NCI-H2029 treated with DMSO at 0.1 percent for 48 hours (cell line): ENCODE measurements around the gene KMT2A.
A peak's percentile ranks its signal among the peaks of the same experiment; 100 is the strongest.
"Not testable (repeated sequence)": the region's sequence is repeated elsewhere in the genome, so short reads cannot be mapped to it uniquely, and the experiment has no call there.

Source experiments
- DNase-seq: peaks from one replicate; lab custom pipeline; 2025; lab: John Stamatoyannopoulos, UW

Gene KMT2A

GRCh38 chr11:118435893-118436624 is at the start of gene KMT2A:
Gene KMT2A (plus strand): TSS chr11:118436492. CDS start chr11:118436513, 21 bp downstream.
- peak; percentile 90 for DNase-seq

- DNase-seq: no peak
Measured at GRCh38 chr11:118396097-118396501, 40.2 kb upstream of the KMT2A start.

GRCh38 chr11:118397448-118397847 is 38.8 kb upstream of the KMT2A start:
- no peak for DNase-seq

GRCh38 chr11:118398791-118399559 is 37.3 kb upstream of the KMT2A start:
- DNase-seq: no peak

DNA sequence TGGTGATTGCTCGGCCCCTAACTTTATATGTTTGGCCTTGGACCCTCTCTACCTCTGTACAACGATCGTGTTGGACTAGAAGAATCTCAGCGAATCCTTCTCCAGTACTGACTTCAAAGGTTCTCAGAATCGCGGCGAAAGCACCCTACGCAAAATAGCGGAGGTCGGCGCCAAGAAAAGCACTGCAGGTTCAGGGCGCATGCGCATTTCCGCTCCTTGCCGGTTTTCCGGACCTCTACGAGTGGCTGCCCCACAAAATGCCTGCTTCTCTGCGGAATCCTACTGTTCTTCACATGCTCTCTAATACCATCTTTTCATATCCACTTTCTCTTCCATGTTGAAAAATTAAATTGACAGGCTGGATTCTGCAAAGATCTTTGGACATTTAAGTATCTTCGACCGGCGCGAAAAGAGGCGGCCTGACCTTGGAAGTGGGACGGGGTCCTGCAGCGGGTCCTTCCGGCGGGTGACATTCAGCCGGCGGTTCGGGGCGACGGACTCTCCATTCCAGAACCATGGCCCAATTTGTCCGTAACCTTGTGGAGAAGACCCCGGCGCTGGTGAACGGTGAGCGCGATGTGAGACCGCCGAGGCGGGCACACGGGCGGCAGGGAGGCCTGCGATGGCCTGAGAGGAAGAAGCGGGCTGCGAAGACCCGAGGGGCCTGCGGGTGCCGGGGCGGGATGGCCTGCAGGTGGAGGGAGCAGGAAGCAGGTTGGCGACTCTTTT is 35.0 kb upstream of the KMT2A start, which contains the start of gene ATP5MG:
Gene ATP5MG (plus strand): TSS at position 456 of the 729 bp plus-strand sequence. CDS start 60 bp downstream, at position 516.
- DNase-seq: peak; percentile 94

DNA sequence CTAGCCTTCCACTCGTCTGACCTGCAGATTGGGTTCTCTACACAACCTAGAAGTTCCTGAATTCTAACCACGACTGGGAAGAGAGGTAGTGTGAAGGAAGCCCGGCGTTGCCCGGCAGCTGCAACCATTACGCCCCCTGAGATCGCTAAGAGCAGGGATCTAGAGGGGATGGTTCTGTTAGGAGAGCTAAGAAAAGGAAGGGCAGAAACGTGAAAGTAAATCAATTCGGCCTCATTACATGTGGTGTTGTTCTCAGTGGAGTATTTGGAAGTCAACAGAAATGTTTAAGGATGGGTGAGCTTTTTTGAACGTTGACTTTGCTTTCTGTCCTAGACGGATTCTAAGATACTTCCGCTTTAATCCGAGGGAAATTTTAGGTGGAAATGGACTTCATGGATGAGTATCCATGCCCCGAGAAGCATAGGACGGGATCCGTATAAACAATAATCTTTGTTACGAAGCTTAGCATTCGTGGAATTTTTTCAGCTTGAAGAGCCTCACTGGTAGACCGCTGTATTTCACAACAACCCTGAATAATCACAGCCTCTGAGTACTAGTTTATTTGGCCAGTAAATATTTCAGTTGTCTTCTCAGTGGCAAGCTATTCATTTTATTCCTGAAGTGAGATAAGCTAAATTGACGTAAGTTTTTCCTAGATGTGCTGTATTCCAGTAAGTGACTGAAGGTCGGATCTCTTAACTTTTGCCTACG is 34.3 kb upstream of the KMT2A start:
- DNase-seq: no peak

- DNase-seq: not testable (repeated sequence)
Measured at GRCh38 chr11:118402594-118402993, 33.7 kb upstream of the KMT2A start.

DNA sequence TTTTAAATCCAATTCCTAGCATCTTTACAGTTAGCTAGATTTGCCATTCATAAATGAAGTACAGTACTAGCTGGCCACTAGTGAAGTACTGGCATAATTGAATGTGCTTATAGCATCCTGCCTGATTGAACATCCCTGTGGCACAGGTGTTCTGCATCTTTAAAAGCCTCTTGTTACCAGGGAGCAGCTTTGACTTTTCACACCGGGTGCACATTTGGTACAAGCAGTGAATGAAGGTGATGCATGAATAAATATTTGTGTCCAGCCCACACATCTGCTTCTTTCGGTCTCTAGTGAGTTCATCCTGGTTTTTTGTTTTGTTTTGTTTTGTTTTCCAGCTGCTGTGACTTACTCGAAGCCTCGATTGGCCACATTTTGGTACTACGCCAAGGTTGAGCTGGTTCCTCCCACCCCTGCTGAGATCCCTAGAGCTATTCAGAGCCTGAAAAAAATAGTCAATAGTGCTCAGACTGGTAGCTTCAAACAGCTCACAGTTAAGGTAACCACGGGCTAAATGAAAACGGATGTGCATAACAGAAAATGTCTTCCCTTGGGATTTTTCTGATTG is 29.6 kb upstream of the KMT2A start:
- DNase-seq: peak; percentile 91

DNA sequence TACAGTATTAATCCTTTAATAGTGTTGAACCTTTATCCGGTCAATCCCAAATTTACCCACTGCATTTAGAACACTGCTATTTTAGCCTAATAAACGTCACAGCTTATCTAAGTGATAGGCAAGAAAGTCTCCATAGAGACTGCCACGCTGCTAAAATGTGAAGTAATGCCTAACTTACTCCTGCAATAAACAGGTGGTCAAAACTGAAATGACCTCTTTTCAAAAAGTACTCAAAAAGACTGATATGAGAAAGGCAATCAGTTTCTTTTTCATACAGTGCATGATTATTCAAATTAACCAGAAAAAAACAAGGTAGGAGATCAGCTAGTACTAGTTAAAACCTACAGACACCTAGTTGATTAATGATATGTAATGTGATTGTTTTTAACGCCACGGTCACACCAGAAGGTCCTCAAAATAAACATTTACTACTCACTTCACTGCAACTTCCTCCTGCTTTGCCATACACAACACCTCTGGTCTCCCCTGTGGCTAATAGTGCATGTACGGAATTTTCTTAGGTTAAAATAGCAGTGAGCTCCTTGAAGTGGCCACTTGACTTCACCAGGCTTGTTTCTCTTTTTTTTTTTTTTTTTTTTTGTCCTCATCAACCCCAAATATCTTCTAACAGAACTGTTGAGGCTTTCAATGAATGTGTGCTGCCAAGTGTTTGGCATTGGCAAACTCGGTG is 26.1 kb upstream of the KMT2A start:
- DNase-seq: no peak

DNA sequence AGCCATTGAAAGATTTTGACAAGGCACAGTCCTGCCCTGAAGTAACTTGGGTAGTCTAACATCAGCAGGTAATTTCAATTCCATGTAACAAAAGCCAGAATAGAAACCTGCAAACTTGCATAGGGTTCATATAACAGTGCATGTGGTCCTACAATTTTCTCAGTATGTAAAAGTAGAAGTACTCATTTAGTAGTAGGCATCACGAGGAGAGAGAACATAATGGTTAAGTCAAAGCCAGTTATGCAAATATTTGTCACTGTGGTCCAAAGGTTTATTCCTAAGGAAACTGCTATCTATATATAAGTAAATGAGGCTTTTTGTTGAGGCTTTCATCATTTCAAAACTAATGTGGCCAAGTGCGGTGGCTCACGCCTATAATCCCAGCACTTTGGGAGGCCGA is 24.8 kb upstream of the KMT2A start:
- DNase-seq: no peak

DNA sequence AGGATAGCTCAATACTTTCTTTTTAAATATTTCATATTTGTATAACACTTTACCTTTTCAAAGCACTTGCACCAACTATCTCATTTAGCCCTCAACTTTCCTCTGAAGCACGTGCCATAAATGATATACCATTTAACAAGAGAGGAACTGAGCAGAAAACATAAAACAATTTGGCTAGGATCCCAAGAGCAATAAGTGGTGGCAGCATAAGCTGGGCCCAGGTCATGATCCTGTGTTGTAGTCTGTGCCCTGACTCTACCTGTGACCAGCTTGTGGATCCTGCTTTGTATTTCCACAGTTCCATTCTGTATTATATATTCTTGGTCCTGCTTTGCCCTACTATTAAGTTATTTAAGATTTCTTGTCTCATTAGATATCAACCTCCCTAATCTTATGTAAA is 23.4 kb upstream of the KMT2A start:
- DNase-seq: no peak

DNA sequence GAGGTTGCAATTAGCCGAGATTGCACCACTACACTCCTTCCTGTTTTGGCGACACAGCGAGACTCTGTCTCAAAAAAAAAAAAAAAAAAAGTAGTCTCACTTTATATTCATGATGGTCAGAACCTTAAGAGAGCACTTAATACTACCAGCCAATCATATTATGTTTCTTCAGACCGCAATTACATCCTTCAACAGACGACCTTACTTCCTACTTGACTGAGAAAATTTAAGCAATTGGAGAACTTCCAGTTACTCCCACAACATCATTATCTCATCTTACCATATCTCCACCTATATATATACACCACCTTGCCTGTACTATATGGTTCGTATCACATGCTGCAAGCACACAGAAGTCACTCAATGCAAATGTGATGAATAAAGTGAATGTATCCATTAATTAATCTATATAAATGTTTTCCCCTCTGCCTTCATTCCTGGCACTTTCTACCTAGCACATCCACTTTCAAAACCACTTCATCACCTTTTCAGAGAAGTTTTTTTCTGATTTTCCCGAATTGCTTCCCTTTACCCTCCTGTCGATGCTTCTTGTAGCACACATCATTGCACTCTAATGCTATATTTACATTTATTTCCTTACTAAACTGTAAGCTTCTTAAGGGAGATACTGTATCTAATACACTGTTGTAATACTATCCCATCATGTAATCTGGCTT is 21.1 kb upstream of the KMT2A start:
- DNase-seq: no peak

- no peak for DNase-seq
Measured at GRCh38 chr11:118415739-118416068, 20.6 kb upstream of the KMT2A start.

GRCh38 chr11:118416900-118417299 is 19.4 kb upstream of the KMT2A start:
- not testable (repeated sequence) for DNase-seq

GRCh38 chr11:118417801-118418200 is 18.5 kb upstream of the KMT2A start:
- no peak for DNase-seq

- DNase-seq: no peak
Measured at GRCh38 chr11:118418766-118419165, 17.5 kb upstream of the KMT2A start.

- DNase-seq: no peak
Measured at GRCh38 chr11:118427707-118428106, 8.6 kb upstream of the KMT2A start.

DNA sequence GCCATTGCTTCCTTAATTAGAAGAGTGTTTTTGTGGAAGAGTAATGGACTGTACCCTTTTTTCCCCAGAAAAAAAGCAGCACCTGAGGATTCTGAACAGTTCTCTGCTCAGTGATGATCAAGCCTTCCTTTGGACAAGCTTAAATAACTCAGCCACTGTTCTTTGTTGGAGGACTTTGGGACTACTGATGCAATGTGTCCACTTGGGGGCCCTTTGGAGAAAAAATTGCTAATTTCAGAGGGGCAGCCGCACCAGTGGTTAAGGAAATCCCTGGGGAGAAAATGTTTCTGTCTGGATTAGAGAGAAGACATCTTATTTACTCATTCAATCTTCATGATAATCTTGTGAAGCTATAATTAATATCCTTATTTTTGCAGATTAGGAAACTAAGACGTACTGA is 5.3 kb upstream of the KMT2A start:
- DNase-seq: no peak

DNA sequence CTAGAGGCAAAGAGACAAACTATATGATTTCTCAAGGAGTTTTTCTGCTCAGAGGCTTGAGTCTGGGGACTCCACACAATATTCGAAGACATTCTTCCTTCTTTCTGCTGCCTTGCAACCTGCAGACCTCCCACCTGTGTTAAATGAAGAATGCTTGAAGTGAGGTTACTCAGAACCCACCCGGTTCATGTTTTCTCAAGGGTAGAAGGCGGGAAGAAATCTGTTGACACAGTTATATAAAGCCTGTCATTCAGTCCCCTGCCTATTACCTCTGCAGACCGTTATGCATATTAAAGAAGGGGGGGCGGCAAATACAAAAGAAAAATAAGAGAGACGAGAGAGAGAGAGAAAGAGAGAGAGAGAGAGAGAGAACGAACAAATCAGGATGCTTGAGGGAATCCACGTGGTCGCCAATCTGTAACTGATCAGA is 2.2 kb upstream of the KMT2A start:
- DNase-seq: no peak

GRCh38 chr11:118434553-118435289 is 1.6 kb upstream of the KMT2A start:
- no peak for DNase-seq
